Tibial nerve (tissue), 4 donors: ENCODE data around the gene HRK. TPM values are rescaled to one million over a fixed set of nuclear protein-coding genes. Genes with fewer than 3 reads are reported as not detected.

Source experiments
- DNase-seq, 2 donors: peaks; one replicate each; pipeline ENCODE4 v3.0.0-alpha.2; 2019; ENCODE audit warnings: low spot score in 2 of 2
- H3K27ac ChIP-seq, 4 donors: fragments of 200-600 bp; sonication (generic) in 3 of 4; one replicate each; pipeline ENCODE4 v1.5.1; 2017 to 2019; ENCODE audit warnings: mild to moderate bottlenecking in 1 of 4
- H3K27me3 ChIP-seq, 2 donors: fragments of 200-600 bp; sonication (generic) in 1 of 2; one replicate each; pipeline versions ENCODE4 v1.5.1 to v1.6.0; 2017 to 2019
- H3K36me3 ChIP-seq, 3 donors: fragments of 200-600 bp; sonication (generic); one replicate each; pipeline ENCODE4 v1.5.1; 2018 to 2019
- H3K4me1 ChIP-seq, 4 donors: fragments of 200-600 bp; sonication (generic) in 3 of 4; one replicate each; pipeline ENCODE4 v1.5.1; 2017 to 2019
- H3K4me3 ChIP-seq, 4 donors: fragments of 200-600 bp; sonication (generic) in 3 of 4; one replicate each; pipeline ENCODE4 v1.5.1; 2017 to 2019; ENCODE audit warnings: mild to moderate bottlenecking in 1 of 4, moderate library complexity in 1 of 4
- H3K9me3 ChIP-seq, 4 donors: fragments of 200-600 bp; sonication (generic) in 3 of 4; one replicate each; pipeline ENCODE4 v1.5.1; 2017 to 2019
- CTCF ChIP-seq, 5 experiments: fragments of 200-600 bp in 3 of 5; fragments of 450-650 bp in 2 of 5; sonication (generic) in 3 of 5; IDR thresholded peaks; one replicate each; pipeline ENCODE4 v1.5.1; 2016 to 2019; ENCODE audit warnings: antibody characterized with exemption in 5 of 5, mild to moderate bottlenecking in 3 of 5, moderate library complexity in 2 of 5
- EP300 ChIP-seq, 2 donors: sonication (generic); formaldehyde crosslinking; IDR thresholded peaks; one replicate each; pipeline ENCODE4 v1.6.1; 2017; ENCODE audit warnings: antibody characterized with exemption in 2 of 2, mild to moderate bottlenecking in 1 of 2
- POLR2A ChIP-seq, 2 donors: fragments of 450-650 bp; IDR thresholded peaks; one replicate each; pipeline ENCODE4 v1.6.1; 2017; ENCODE audit warnings: antibody characterized with exemption in 2 of 2, mild to moderate bottlenecking in 2 of 2, moderate library complexity in 2 of 2
- WGBS, 2 donors: methylation state at CpG; one replicate each; pipeline ENCODE4 v1.1.5; 2018; 5-methylcytosine and 5-hydroxymethylcytosine counted together
- total RNA-seq, 4 donors: library from RNA; depleted of rRNA; stranded (reverse); fragments of >200 nt; gene quantifications; one replicate each; pipeline ENCODE4 v1.1.0, GENCODE V29; 2016

HRK gene
- total RNA-seq, 4 donors from 2014 or later, result under 0.01 to 0.21 TPM; not detected in 2

- Histone ChIP-seq H3K27me3 (no peaks in the 10 kb centered on the region), H3K4me1 (no peaks in the 10 kb centered on the region), H3K4me3 (no peak overlapping the region), H3K9me3 (peaks cover 0 to 4% (median 2%) of the 10 kb centered on the region in 4 donors), H3K36me3 (no peaks in the 10 kb centered on the region), H3K27ac (no peak overlapping the region)
- TF ChIP-seq CTCF (IDR thresholded peaks at IDR 0.05), result no peak
- TF ChIP-seq POLR2A (IDR thresholded peaks at IDR 0.05), result no peak
- 78 to 85% methylated on average over 12 of the region's 12 CpGs for WGBS, 2 donors
- no peak for DNase-seq
Measured at GRCh38 chr12:116892349-116893140, 11.3 kb upstream of the HRK start.

GRCh38 chr12:116891019-116891418 is 9.8 kb upstream of the HRK start:
- no peaks in the 10 kb centered on the region for H3K4me1 ChIP-seq
- H3K27ac ChIP-seq, result no peak overlapping the region
- no peak for DNase-seq
- H3K9me3 ChIP-seq, result peaks cover 0 to 4% (median 2%) of the 10 kb centered on the region in 4 donors
- no peaks in the 10 kb centered on the region for H3K27me3 ChIP-seq
- no peak overlapping the region for H3K4me3 ChIP-seq
- no peak for TF ChIP-seq POLR2A (IDR thresholded peaks at IDR 0.05)
- TF ChIP-seq CTCF (IDR thresholded peaks at IDR 0.05), result no peak
- TF ChIP-seq EP300 (IDR thresholded peaks at IDR 0.05), result no peak
- WGBS, 2 donors, result 88% methylated on average over 3 of the region's 3 CpGs
- no peaks in the 10 kb centered on the region for H3K36me3 ChIP-seq

GRCh38 chr12:116890330-116890729 is 9.1 kb upstream of the HRK start:
- DNase-seq, result no peak
- whole genome bisulfite sequencing, 2 donors, result 86 to 96% methylated on average over 2 of the region's 2 CpGs
- Histone ChIP-seq H3K4me3 (no peak overlapping the region), H3K27me3 (peaks cover 0 to 2% of the 10 kb centered on the region in 2 donors), H3K9me3 (peaks cover 0 to 4% (median 2%) of the 10 kb centered on the region in 4 donors), H3K27ac (no peak overlapping the region), H3K36me3 (no peaks in the 10 kb centered on the region), H3K4me1 (no peaks in the 10 kb centered on the region)
- TF ChIP-seq EP300 (IDR thresholded peaks at IDR 0.05), result no peak
- TF ChIP-seq POLR2A (IDR thresholded peaks at IDR 0.05), result no peak
- no peak for TF ChIP-seq CTCF (IDR thresholded peaks at IDR 0.05)

- 69 to 73% methylated on average over 6 of the region's 6 CpGs for WGBS, 2 donors
- peaks cover 0 to 26% of the 10 kb centered on the region in 2 donors for H3K27me3 ChIP-seq
- TF ChIP-seq CTCF (IDR thresholded peaks at IDR 0.05) (no peak), POLR2A (IDR thresholded peaks at IDR 0.05) (no peak), EP300 (IDR thresholded peaks at IDR 0.05) (no peak)
Measured at GRCh38 chr12:116887897-116888296, 6.7 kb upstream of the HRK start.

GRCh38 chr12:116887244-116887643 is 6.0 kb upstream of the HRK start:
- Histone ChIP-seq H3K9me3 (peaks cover 0 to 4% (median 2%) of the 10 kb centered on the region in 4 donors), H3K27ac (no peak overlapping the region), H3K4me1 (peaks cover 0 to 7% (median under 1%) of the 10 kb centered on the region in 4 donors), H3K36me3 (no peaks in the 10 kb centered on the region), H3K4me3 (no peak overlapping the region), H3K27me3 (peaks cover 0 to 32% of the 10 kb centered on the region in 2 donors)
- 83 to 97% methylated on average over 1 of the region's 1 CpG for WGBS, 2 donors
- no peak for TF ChIP-seq POLR2A (IDR thresholded peaks at IDR 0.05)
- no peak for TF ChIP-seq CTCF (IDR thresholded peaks at IDR 0.05)
- TF ChIP-seq EP300 (IDR thresholded peaks at IDR 0.05), result no peak
- no peak for DNase-seq

More at GRCh38 chr12:116887897-116888296, 6.7 kb upstream of the HRK start:
- Histone ChIP-seq H3K27ac (no peak overlapping the region), H3K4me1 (peaks cover 0 to under 1% (median 0%) of the 10 kb centered on the region in 4 donors), H3K4me3 (no peak overlapping the region), H3K9me3 (peaks cover 0 to 4% (median 2%) of the 10 kb centered on the region in 4 donors), H3K36me3 (no peaks in the 10 kb centered on the region)
- DNase-seq, result no peak
